ENCODE results near the gene NYAP2. TPM values are rescaled to one million over a fixed set of nuclear protein-coding genes. Genes with fewer than 3 reads are reported as not detected.

The NYAP2 gene
- total and polyA plus RNA-seq, 2 donors (not counting 1 experiment from before 2014, with no cell fraction given), result not detected

- no peaks in the 10 kb centered on the region for H3K4me1 ChIP-seq (ENCODE audit: control insufficient read depth, extremely low read depth, insufficient read depth, low read length)
- no peak overlapping the region for H2AFZ ChIP-seq (ENCODE audit: low read length)
- no peaks in the 10 kb centered on the region for H3K79me2 ChIP-seq (ENCODE audit: control insufficient read depth, insufficient read depth, low read length)
- H3K4me3 ChIP-seq (replicated peaks in 1 of 4; ENCODE audit: control extremely low read depth in 1 of 4, insufficient read depth in 1 of 4, low read depth in 3 of 4, low read length in 4 of 4), result no peak overlapping the region
- TF ChIP-seq, protein P1, sequence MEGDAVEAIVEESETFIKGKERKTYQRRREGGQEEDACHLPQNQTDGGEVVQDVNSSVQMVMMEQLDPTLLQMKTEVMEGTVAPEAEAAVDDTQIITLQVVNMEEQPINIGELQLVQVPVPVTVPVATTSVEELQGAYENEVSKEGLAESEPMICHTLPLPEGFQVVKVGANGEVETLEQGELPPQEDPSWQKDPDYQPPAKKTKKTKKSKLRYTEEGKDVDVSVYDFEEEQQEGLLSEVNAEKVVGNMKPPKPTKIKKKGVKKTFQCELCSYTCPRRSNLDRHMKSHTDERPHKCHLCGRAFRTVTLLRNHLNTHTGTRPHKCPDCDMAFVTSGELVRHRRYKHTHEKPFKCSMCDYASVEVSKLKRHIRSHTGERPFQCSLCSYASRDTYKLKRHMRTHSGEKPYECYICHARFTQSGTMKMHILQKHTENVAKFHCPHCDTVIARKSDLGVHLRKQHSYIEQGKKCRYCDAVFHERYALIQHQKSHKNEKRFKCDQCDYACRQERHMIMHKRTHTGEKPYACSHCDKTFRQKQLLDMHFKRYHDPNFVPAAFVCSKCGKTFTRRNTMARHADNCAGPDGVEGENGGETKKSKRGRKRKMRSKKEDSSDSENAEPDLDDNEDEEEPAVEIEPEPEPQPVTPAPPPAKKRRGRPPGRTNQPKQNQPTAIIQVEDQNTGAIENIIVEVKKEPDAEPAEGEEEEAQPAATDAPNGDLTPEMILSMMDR (conservative IDR thresholded peaks at IDR 0.05 in 1 of 2, IDR thresholded peaks at IDR 0.05 in 1 of 2; ENCODE audit: low read depth in 1 of 2, low read length in 2 of 2), result no peak
- TF ChIP-seq EZH2 (IDR thresholded peaks at IDR 0.05; ENCODE audit: low read length, missing control alignments), result no peak
- DNase-seq (ENCODE audit: low read depth in 2 of 2), result no peak
- H3K36me3 ChIP-seq (ENCODE audit: control insufficient read depth, insufficient read depth, low read length), result no peaks in the 10 kb centered on the region
- no peaks in the 10 kb centered on the region for H3K27me3 ChIP-seq (ENCODE audit: control insufficient read depth, insufficient read depth, low read length)
- H3K27ac ChIP-seq (ENCODE audit: insufficient read depth, low read length), result no peak overlapping the region
- H3K9me3 ChIP-seq (ENCODE audit: control insufficient read depth, insufficient read depth, low read depth, low read length), result no peaks in the 10 kb centered on the region
- no peak overlapping the region for H3K9ac ChIP-seq (ENCODE audit: insufficient read depth, low read length)
- H4K20me1 ChIP-seq (ENCODE audit: control insufficient read depth, extremely low read depth, insufficient read depth, low read length), result no peaks in the 10 kb centered on the region
- no peak overlapping the region for H3K4me2 ChIP-seq (ENCODE audit: extremely low read depth, insufficient read depth, low read length)
Measured at GRCh38 chr2:225534037-225534436, 134.5 kb downstream of the NYAP2 start.

DNA sequence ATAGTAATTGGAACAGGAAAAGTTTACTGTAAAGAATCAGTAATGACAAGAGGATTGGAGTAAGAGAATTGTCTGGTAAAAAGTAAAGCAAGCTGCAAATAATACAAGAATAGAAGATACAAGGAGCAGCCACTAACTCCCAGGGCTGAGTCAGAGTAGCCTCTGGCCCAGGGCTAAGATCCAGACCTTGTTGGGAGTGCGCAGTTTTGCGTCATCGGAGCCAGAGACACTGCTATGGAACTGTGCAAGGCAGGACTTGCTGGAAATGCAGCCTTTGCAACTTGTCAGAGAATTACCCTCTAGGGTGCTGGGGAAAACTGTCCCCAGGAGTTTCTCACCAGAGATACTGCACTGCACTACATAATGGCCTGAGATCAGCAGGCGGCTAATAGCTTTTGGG lies 135.2 kb downstream of the NYAP2 start:
- Histone ChIP-seq H3K36me3 (ENCODE audit: control insufficient read depth, insufficient read depth, low read length) (no peaks in the 10 kb centered on the region), H3K4me2 (ENCODE audit: extremely low read depth, insufficient read depth, low read length) (no peak overlapping the region), H3K27ac (ENCODE audit: insufficient read depth, low read length) (no peak overlapping the region), H3K9me3 (ENCODE audit: control insufficient read depth, insufficient read depth, low read depth, low read length) (no peaks in the 10 kb centered on the region), H3K79me2 (ENCODE audit: control insufficient read depth, insufficient read depth, low read length) (no peaks in the 10 kb centered on the region), H3K4me1 (ENCODE audit: control insufficient read depth, extremely low read depth, insufficient read depth, low read length) (no peaks in the 10 kb centered on the region), H2AFZ (ENCODE audit: low read length) (no peak overlapping the region), H3K4me3 (replicated peaks in 1 of 4; ENCODE audit: control extremely low read depth in 1 of 4, insufficient read depth in 1 of 4, low read depth in 3 of 4, low read length in 4 of 4) (no peak overlapping the region), H3K9ac (ENCODE audit: insufficient read depth, low read length) (no peak overlapping the region), H4K20me1 (ENCODE audit: control insufficient read depth, extremely low read depth, insufficient read depth, low read length) (no peaks in the 10 kb centered on the region), H3K27me3 (ENCODE audit: control insufficient read depth, insufficient read depth, low read length) (no peaks in the 10 kb centered on the region)
- no peak for TF ChIP-seq EZH2 (IDR thresholded peaks at IDR 0.05; ENCODE audit: low read length, missing control alignments)
- TF ChIP-seq, protein P1 (conservative IDR thresholded peaks at IDR 0.05 in 1 of 2, IDR thresholded peaks at IDR 0.05 in 1 of 2; ENCODE audit: low read depth in 1 of 2, low read length in 2 of 2), result no peak
- no peak for DNase-seq (ENCODE audit: low read depth in 2 of 2)

- no peaks in the 10 kb centered on the region for H3K27me3 ChIP-seq (ENCODE audit: control insufficient read depth, insufficient read depth, low read length)
- H3K9me3 ChIP-seq (ENCODE audit: control insufficient read depth, insufficient read depth, low read depth, low read length), result no peaks in the 10 kb centered on the region
- TF ChIP-seq EZH2 (IDR thresholded peaks at IDR 0.05; ENCODE audit: low read length, missing control alignments), result no peak
- TF ChIP-seq, protein P1 (conservative IDR thresholded peaks at IDR 0.05 in 1 of 2, IDR thresholded peaks at IDR 0.05 in 1 of 2; ENCODE audit: low read depth in 1 of 2, low read length in 2 of 2), result no peak
- no peak overlapping the region for H3K4me3 ChIP-seq (replicated peaks in 1 of 4; ENCODE audit: control extremely low read depth in 1 of 4, insufficient read depth in 1 of 4, low read depth in 3 of 4, low read length in 4 of 4)
- H3K9ac ChIP-seq (ENCODE audit: insufficient read depth, low read length), result no peak overlapping the region
- no peaks in the 10 kb centered on the region for H4K20me1 ChIP-seq (ENCODE audit: control insufficient read depth, extremely low read depth, insufficient read depth, low read length)
- no peaks in the 10 kb centered on the region for H3K36me3 ChIP-seq (ENCODE audit: control insufficient read depth, insufficient read depth, low read length)
- no peak for DNase-seq (ENCODE audit: low read depth in 2 of 2)
- no peak overlapping the region for H3K27ac ChIP-seq (ENCODE audit: insufficient read depth, low read length)
- no peak overlapping the region for H2AFZ ChIP-seq (ENCODE audit: low read length)
- no peaks in the 10 kb centered on the region for H3K4me1 ChIP-seq (ENCODE audit: control insufficient read depth, extremely low read depth, insufficient read depth, low read length)
- H3K79me2 ChIP-seq (ENCODE audit: control insufficient read depth, insufficient read depth, low read length), result no peaks in the 10 kb centered on the region
- H3K4me2 ChIP-seq (ENCODE audit: extremely low read depth, insufficient read depth, low read length), result no peak overlapping the region
Measured at GRCh38 chr2:225536036-225536435, 136.5 kb downstream of the NYAP2 start.
